ENCODE data around the gene VWA5B2. TPM values are rescaled to one million over a fixed set of nuclear protein-coding genes. Genes with fewer than 3 reads are reported as not detected.

VWA5B2 gene
- total RNA-seq, 1 experiment from 2014 or later = 10.6 TPM

- ATAC-seq = no peak
- Histone ChIP-seq H3K4me1 (ENCODE audit: control insufficient read depth in 1 of 2, insufficient read depth in 2 of 2, low read length in 2 of 2) (no peaks in the 10 kb centered on the region), H3K9me2 (ENCODE audit: insufficient read depth) (no peaks in the 10 kb centered on the region), H3K9me3 (ENCODE audit: control insufficient read depth in 1 of 2, insufficient read depth in 1 of 2, low read depth in 1 of 2, low read length in 2 of 2) (no peaks in the 10 kb centered on the region), H4K20me1 (ENCODE audit: insufficient read depth) (no peaks in the 10 kb centered on the region), H3K4me3 (replicated peaks in 1 of 2; ENCODE audit: low read depth in 1 of 2, low read length in 2 of 2) (no peak overlapping the region), H3K79me2 (ENCODE audit: insufficient read depth, low read length) (no peaks in the 10 kb centered on the region), H3K4me2 (ENCODE audit: low read length) (no peak overlapping the region), H3K36me3 (ENCODE audit: control insufficient read depth in 1 of 2, insufficient read depth in 2 of 2, low read length in 2 of 2) (no peaks in the 10 kb centered on the region), H3K9ac (ENCODE audit: low read length) (no peak overlapping the region), H2AFZ (ENCODE audit: low read depth, low read length, poor library complexity, severe bottlenecking) (no peak overlapping the region), H3K27ac (ENCODE audit: low read depth, low read length) (no peak overlapping the region), H3K27me3 (ENCODE audit: insufficient read depth, low read length) (no peaks in the 10 kb centered on the region)
- no peak for TF ChIP-seq ZFX (IDR thresholded peaks at IDR 0.05)
- no peak for TF ChIP-seq ATF3 (IDR thresholded peaks at IDR 0.05)
- TF ChIP-seq SP1 (IDR thresholded peaks at IDR 0.05; ENCODE audit: low read depth) = no peak
- no peak for TF ChIP-seq EZH2phosphoT487 (IDR thresholded peaks at IDR 0.05; ENCODE audit: borderline replicate concordance)
- no peak for TF ChIP-seq EZH2 (IDR thresholded peaks at IDR 0.05)
- TF ChIP-seq TCF7L2 (IDR thresholded peaks at IDR 0.05; ENCODE audit: borderline replicate concordance, extremely low read depth, insufficient read depth, insufficient read length) = no peak
- TF ChIP-seq EGR1 (IDR thresholded peaks at IDR 0.05; ENCODE audit: low read depth) = no peak
- TF ChIP-seq RAD21 (IDR thresholded peaks at IDR 0.05; ENCODE audit: low read depth) = no peak
- no peak for TF ChIP-seq SIN3A (IDR thresholded peaks at IDR 0.05; ENCODE audit: low read depth)
- TF ChIP-seq POLR2A (IDR thresholded peaks at IDR 0.05; ENCODE audit: borderline replicate concordance, extremely low read depth, insufficient read depth, insufficient read length) = no peak
- TF ChIP-seq ZBTB33 (IDR thresholded peaks at IDR 0.05; ENCODE audit: extremely low read depth, insufficient replicate concordance, low read length) = no peak
- no peak for TF ChIP-seq REST (IDR thresholded peaks at IDR 0.05; ENCODE audit: low read depth)
- no peak for TF ChIP-seq FOSL1 (IDR thresholded peaks at IDR 0.05; ENCODE audit: low read depth)
- TF ChIP-seq ELF1 (IDR thresholded peaks at IDR 0.05; ENCODE audit: borderline replicate concordance, low read depth) = no peak
- intact Hi-C loops (cut with micrococcal nuclease) = loop anchor here (10.0 kb wide), 2 partner anchors 268 to 818 kb away; partner anchors contain the start of gene ABCC5
- CTCF ChIA-PET = no interaction called here
- BruUV-seq (replicated peaks) = no TSS peak
- POLR2A ChIA-PET = no interaction called here
- RAD21 ChIA-PET (ENCODE audit: low non-redundant PET in 1 of 2, low total read pairs in 2 of 2, uncharacterized antibody in 2 of 2, unreplicated experiment in 2 of 2) = no interaction called here
- no peak for DNase-seq (ENCODE audit: low read depth, low spot score)
Measured at GRCh38 chr3:184282941-184283340, 53.6 kb downstream of the VWA5B2 start.
